ENCODE results near the gene KCTD6. TPM values are rescaled to one million over a fixed set of nuclear protein-coding genes. Genes with fewer than 3 reads are reported as not detected.

The KCTD6 gene
- total and polyA plus RNA-seq, 2 of the 4 experiments (the other 2 are of a cell fraction), result 7.0 to 9.2 TPM

- WGBS, 2 experiments (ENCODE audit: extremely low coverage in 2 of 2, insufficient read length in 1 of 2), result 80% methylated on average over 1 of the region's 2 CpGs; no CpG with 5 or more reads in 1 of the 2 experiments
These were observed 15.6 kb downstream of the KCTD6 start for GRCh38 chr3:58507356-58508078.

More at GRCh38 chr3:58507356-58508078, 15.6 kb downstream of the KCTD6 start:
- Histone ChIP-seq H4K20me1 (ENCODE audit: insufficient read depth, low read length) (no peaks in the 10 kb centered on the region), H4K8ac (ENCODE audit: low read depth in 2 of 2, low read length in 2 of 2) (no peak overlapping the region), H3K4me3 (ENCODE audit: insufficient read depth, low read depth, low read length) (no peak overlapping the region), H3K56ac (ENCODE audit: extremely low read depth, insufficient read depth, low read length) (no peak overlapping the region), H3K79me1 (ENCODE audit: low read depth in 1 of 2, low read length in 2 of 2) (peaks cover 3 to 9% of the 10 kb centered on the region in 2 experiments; a peak in 2 of 4 replicates), H3K27me3 (ENCODE audit: control insufficient read depth, insufficient read depth, low read length) (no peaks in the 10 kb centered on the region), H3K9ac (ENCODE audit: low read depth, low read length) (no peak overlapping the region), H3K4me2 (ENCODE audit: low read depth, low read length) (no peak overlapping the region), H3K27ac (ENCODE audit: insufficient read depth, low read length) (no peak overlapping the region), H4K5ac (ENCODE audit: low read depth, low read length) (no peak overlapping the region), H2BK20ac (ENCODE audit: low read depth, low read length) (no peak overlapping the region), H3K4me1 (ENCODE audit: control insufficient read depth, insufficient read depth, low read length) (no peaks in the 10 kb centered on the region), H2AFZ (replicated peaks; ENCODE audit: low read length, poor library complexity) (no peak overlapping the region), H2BK120ac (ENCODE audit: low read depth, low read length) (no peak overlapping the region), H3K4ac (ENCODE audit: low read depth, low read length) (no peak overlapping the region), H2BK15ac (ENCODE audit: low read depth, low read length) (no peak overlapping the region), H3K23ac (ENCODE audit: low read depth, low read length) (no peak overlapping the region), H3K9me3 (ENCODE audit: control insufficient read depth, insufficient read depth, low read length) (no peaks in the 10 kb centered on the region), H4K91ac (ENCODE audit: insufficient read depth, low read depth, low read length) (no peak overlapping the region), H3K9me1 (ENCODE audit: insufficient read depth, low read length) (no peaks in the 10 kb centered on the region), H3K36me3 (ENCODE audit: control insufficient read depth, insufficient read depth, low read length) (peaks cover 9% of the 10 kb centered on the region), H2AK5ac (ENCODE audit: low read depth, low read length) (no peak overlapping the region), H3K14ac (replicated peaks; ENCODE audit: low read depth, low read length) (no peak overlapping the region), H3K18ac (ENCODE audit: low read depth, low read length) (no peak overlapping the region), H2AK9ac (replicated peaks; ENCODE audit: low read depth, low read length, poor library complexity) (no peak overlapping the region), H2BK5ac (ENCODE audit: low read depth, low read length, poor library complexity, severe bottlenecking) (no peak overlapping the region)
- dilution Hi-C loops (cut with HindIII; ENCODE audit: low sequenced_read_pairs, unreplicated experiment) (no loop called here), in situ Hi-C loops (cut with MboI; ENCODE audit: low sequenced_read_pairs) (no loop called here), intact Hi-C loops (cut with micrococcal nuclease) (no loop called here)
- DNase-seq, result no peak
- TF ChIP-seq FOS (IDR thresholded peaks at IDR 0.05; ENCODE audit: low read depth, low read length), result no peak
- no peak for TF ChIP-seq CHD1 (IDR thresholded peaks at IDR 0.05; ENCODE audit: low read depth, low read length)
- no peak for TF ChIP-seq MXI1 (IDR thresholded peaks at IDR 0.05; ENCODE audit: borderline replicate concordance, low read depth, low read length)
- no peak for TF ChIP-seq CEBPB (IDR thresholded peaks at IDR 0.05; ENCODE audit: low read depth, low read length)
- no peak for TF ChIP-seq RAD21 (IDR thresholded peaks at IDR 0.05; ENCODE audit: low read length)
- TF ChIP-seq RFX5 (IDR thresholded peaks at IDR 0.05; ENCODE audit: low read depth, low read length), result no peak
- TF ChIP-seq RCOR1 (IDR thresholded peaks at IDR 0.05; ENCODE audit: insufficient replicate concordance, low read length), result no peak
- no peak for TF ChIP-seq POLR2A (IDR thresholded peaks at IDR 0.05; ENCODE audit: low read depth, low read length)
- no peak for TF ChIP-seq MAFK (IDR thresholded peaks at IDR 0.05; ENCODE audit: low read depth, low read length)
- no peak for TF ChIP-seq BHLHE40 (IDR thresholded peaks at IDR 0.05; ENCODE audit: low read depth, low read length)
- TF ChIP-seq USF2 (IDR thresholded peaks at IDR 0.05; ENCODE audit: low read depth, low read length), result no peak
- TF ChIP-seq ELK1 (IDR thresholded peaks at IDR 0.05; ENCODE audit: borderline replicate concordance, low read depth, low read length), result no peak
- TF ChIP-seq NFE2L2 (IDR thresholded peaks at IDR 0.05; ENCODE audit: low read depth, low read length), result no peak
- TF ChIP-seq SMC3 (IDR thresholded peaks at IDR 0.05; ENCODE audit: low read depth, low read length), result no peak
- TF ChIP-seq MAZ (IDR thresholded peaks at IDR 0.05; ENCODE audit: borderline replicate concordance, low read depth, low read length), result no peak
- TF ChIP-seq CTCF (conservative IDR thresholded peaks at IDR 0.05; ENCODE audit: low read depth, low read length), result no peak
- ChIA-PET POLR2A (ENCODE audit: unreplicated experiment) (no interaction called here), CTCF (interaction anchor here (1.1 kb wide), 1 partner anchor 9 kb away, joined by 4 read pairs; no protein-coding TSS in a partner anchor)
- ATAC-seq (ENCODE audit: low read depth), result no peak
- no TSS peak for BruUV-seq (replicated peaks)

Measured in IMR-90 (cell line).